Adrenal gland (tissue), 5 donors: ENCODE data around the gene P2RY2.

Experiments
- CTCF ChIP-seq, 6 experiments: fragments of 450-650 bp in 4 of 6; fragments of 200-600 bp in 2 of 6; sonication (generic) in 1 of 6; IDR thresholded peaks; 1 replicate in 5 of 6; 2 replicates in 1 of 6; pipeline versions ENCODE4 v1.5.1 to v1.8.0; 2016 to 2021; ENCODE audit warnings: antibody characterized with exemption in 6 of 6, mild to moderate bottlenecking in 2 of 6, moderate library complexity in 1 of 6
- POLR2A ChIP-seq, 2 donors: fragments of 450-650 bp; IDR thresholded peaks; one replicate each; pipeline ENCODE4 v1.6.1; 2017; ENCODE audit warnings: antibody characterized with exemption in 2 of 2, mild to moderate bottlenecking in 2 of 2, moderate library complexity in 1 of 2
- donor health status: DM: no; HTN: no; CAD: no.

- TF ChIP-seq CTCF (IDR thresholded peaks at IDR 0.05) (no peak), POLR2A (IDR thresholded peaks at IDR 0.05) (no peak)
Observed at GRCh38 chr11:73237471-73238290, 19.6 kb downstream of the P2RY2 start.
